PC-9 (cell line): ENCODE results near the gene DCAF12.

ENCODE experiments used
- EZH2 ChIP-seq: fragments of 200-600 bp; sonication (generic); IDR thresholded peaks from 2 replicates; pipeline ENCODE4 v1.8.0; 2017; ENCODE audit warnings: antibody characterized with exemption, low read depth
- TF ChIP-seq, protein P1 (sequence below): fragments of 200-600 bp; sonication (generic); conservative IDR thresholded peaks from 2 replicates; pipeline ENCODE4 v1.6.1; 2017; ENCODE audit warnings: mixed run types, antibody characterized with exemption, mild to moderate bottlenecking, moderate library complexity

DNA sequence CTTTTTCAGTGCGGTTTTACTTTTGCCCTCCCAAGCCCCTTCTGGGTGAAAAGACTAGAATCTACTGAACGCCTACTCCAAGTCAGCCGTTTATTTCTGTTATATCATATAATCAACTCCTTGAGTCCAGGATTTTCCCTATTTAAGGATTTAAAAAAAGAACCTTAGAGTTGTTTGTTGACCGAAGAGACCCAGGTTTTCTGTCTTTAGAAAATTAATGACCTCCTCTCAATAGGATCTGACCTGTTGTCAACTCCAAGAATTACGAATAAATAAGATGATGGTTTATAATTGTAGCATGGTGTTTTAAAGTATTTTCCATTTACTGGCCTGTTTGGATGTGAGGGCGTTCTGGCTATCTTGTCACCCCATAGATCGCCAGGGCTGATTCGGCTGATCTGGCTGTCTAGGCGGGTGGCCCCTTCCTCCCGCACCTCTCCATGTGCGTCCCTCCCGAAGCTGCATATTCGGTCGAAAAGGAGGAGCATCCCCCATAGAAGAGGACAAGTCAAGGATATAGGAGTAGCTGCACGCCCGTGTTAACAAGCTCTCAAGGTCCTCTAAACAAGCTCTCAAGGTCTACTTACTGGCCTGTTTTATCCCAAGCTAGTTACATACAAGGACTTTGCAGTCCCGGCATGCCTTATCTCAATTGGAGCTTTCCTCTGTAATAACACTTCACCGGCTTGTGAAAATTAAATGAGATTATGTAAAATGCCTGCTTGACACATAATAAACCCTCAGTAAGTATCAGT, 76.7 kb downstream of the DCAF12 start:
- TF ChIP-seq, protein P1, sequence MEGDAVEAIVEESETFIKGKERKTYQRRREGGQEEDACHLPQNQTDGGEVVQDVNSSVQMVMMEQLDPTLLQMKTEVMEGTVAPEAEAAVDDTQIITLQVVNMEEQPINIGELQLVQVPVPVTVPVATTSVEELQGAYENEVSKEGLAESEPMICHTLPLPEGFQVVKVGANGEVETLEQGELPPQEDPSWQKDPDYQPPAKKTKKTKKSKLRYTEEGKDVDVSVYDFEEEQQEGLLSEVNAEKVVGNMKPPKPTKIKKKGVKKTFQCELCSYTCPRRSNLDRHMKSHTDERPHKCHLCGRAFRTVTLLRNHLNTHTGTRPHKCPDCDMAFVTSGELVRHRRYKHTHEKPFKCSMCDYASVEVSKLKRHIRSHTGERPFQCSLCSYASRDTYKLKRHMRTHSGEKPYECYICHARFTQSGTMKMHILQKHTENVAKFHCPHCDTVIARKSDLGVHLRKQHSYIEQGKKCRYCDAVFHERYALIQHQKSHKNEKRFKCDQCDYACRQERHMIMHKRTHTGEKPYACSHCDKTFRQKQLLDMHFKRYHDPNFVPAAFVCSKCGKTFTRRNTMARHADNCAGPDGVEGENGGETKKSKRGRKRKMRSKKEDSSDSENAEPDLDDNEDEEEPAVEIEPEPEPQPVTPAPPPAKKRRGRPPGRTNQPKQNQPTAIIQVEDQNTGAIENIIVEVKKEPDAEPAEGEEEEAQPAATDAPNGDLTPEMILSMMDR: no peak
- no peak for TF ChIP-seq EZH2
